ENCODE data around the gene APBB3.

The APBB3 gene

GRCh38 chr5:140548791-140549190 lies 15.6 kb downstream of the APBB3 start:
- POLR2A ChIA-PET: interaction anchor here (2.3 to 3.0 kb wide), 3 partner anchors 8 to 99 kb away, joined by 11 to 24 read pairs (median 22); partner anchors contain the start of genes APBB3, IK, NDUFA2 and SLC35A4
- CTCF ChIA-PET: interaction anchor here (1.0 to 3.5 kb wide), 8 partner anchors 9 to 90 kb away, joined by 3 to 36 read pairs (median 10); partner anchors contain the start of genes APBB3, CD14, SLC35A4 and SRA1
- no peak for TF ChIP-seq CTCF (IDR thresholded peaks at IDR 0.05; ENCODE audit: insufficient read depth, low read length, missing control alignments)
- no peak for DNase-seq (ENCODE audit: low read depth, low spot score)
- H3K4me3 ChIP-seq (ENCODE audit: low read depth, low read length): no peak overlapping the region

- TF ChIP-seq CTCF (IDR thresholded peaks at IDR 0.05; ENCODE audit: insufficient read depth, low read length, missing control alignments): no peak
- POLR2A ChIA-PET: interaction anchor here (1.1 to 3.0 kb wide), 7 partner anchors 9 to 147 kb away, joined by 3 to 24 read pairs (median 7); partner anchors contain the start of genes ANKHD1, APBB3, IK and NDUFA2
- CTCF ChIA-PET: interaction anchor here (1.2 to 3.5 kb wide), 11 partner anchors 9 to 175 kb away, joined by 3 to 36 read pairs (median 9); partner anchors contain the start of genes APBB3, CD14, SLC35A4 and SRA1
- H3K4me3 ChIP-seq (ENCODE audit: low read depth, low read length): peak overlapping the region; percentile 49
- DNase-seq (ENCODE audit: low read depth, low spot score): no peak
These were observed 16.1 kb downstream of the APBB3 start for GRCh38 chr5:140548300-140548688.

- H3K4me3 ChIP-seq (ENCODE audit: low read depth, low read length): peak within 1 kb of the TSS; percentile 49
- ChIA-PET CTCF (interaction anchor here (0.8 to 3.5 kb wide), 18 partner anchors 10 to 185 kb away, joined by 3 to 36 read pairs (median 4); partner anchors contain the start of genes APBB3, CD14, IK and NDUFA2), POLR2A (interaction anchor here (0.7 to 3.0 kb wide), 12 partner anchors 9 to 152 kb away, joined by 3 to 24 read pairs (median 4); partner anchors contain the start of genes ANKHD1, APBB3, IK and NDUFA2)
- DNase-seq (ENCODE audit: low read depth, low spot score): peak; percentile 77
- peak; percentile 70 for TF ChIP-seq CTCF (IDR thresholded peaks at IDR 0.05; ENCODE audit: insufficient read depth, low read length, missing control alignments)
These were observed 16.7 kb downstream of the APBB3 start, which contains the start of gene EIF4EBP3 for GRCh38 chr5:140547508-140548299. TSS of gene EIF4EBP3 (plus strand) at chr5:140547662. CDS start at chr5:140547738, 76 bp downstream.

GRCh38 chr5:140546851-140547507 lies 17.4 kb downstream of the APBB3 start:
- ChIA-PET POLR2A (interaction anchor here (0.7 to 3.0 kb wide), 12 partner anchors 8 to 153 kb away, joined by 3 to 24 read pairs (median 4); partner anchors contain the start of genes ANKHD1, APBB3, IK and NDUFA2), CTCF (interaction anchor here (0.6 to 3.5 kb wide), 17 partner anchors 11 to 591 kb away, joined by 3 to 36 read pairs (median 5); partner anchors contain the start of genes APBB3, CD14, IK and NDUFA2)
- TF ChIP-seq CTCF (IDR thresholded peaks at IDR 0.05; ENCODE audit: insufficient read depth, low read length, missing control alignments): no peak
- peak overlapping the region; percentile 33 for H3K4me3 ChIP-seq (ENCODE audit: low read depth, low read length)
- no peak for DNase-seq (ENCODE audit: low read depth, low spot score)

- no peak for DNase-seq (ENCODE audit: low read depth, low spot score)
- ChIA-PET CTCF (interaction anchor here (1.2 to 2.8 kb wide), 2 partner anchors 173 to 183 kb away, joined by 3 to 10 read pairs; no protein-coding TSS in a partner anchor), POLR2A (interaction anchor here (0.7 kb wide), 1 partner anchor 97 kb away, joined by 3 read pairs; no protein-coding TSS in a partner anchor)
- H3K4me3 ChIP-seq (ENCODE audit: low read depth, low read length): no peak overlapping the region
- TF ChIP-seq CTCF (IDR thresholded peaks at IDR 0.05; ENCODE audit: insufficient read depth, low read length, missing control alignments): no peak
These were observed 18.8 kb downstream of the APBB3 start for GRCh38 chr5:140545606-140546005.
